ENCODE measurements around the gene NDUFV1. TPM values are rescaled to one million over a fixed set of nuclear protein-coding genes. Genes with fewer than 3 reads are reported as not detected.

The NDUFV1 gene
- total RNA-seq, 1 experiment from 2014 or later: 242 TPM

- ChIA-PET POLR2A (no interaction called here), CTCF (interaction anchor here (2.0 kb wide), 1 partner anchor 12 kb away, joined by 10 read pairs; no protein-coding TSS in a partner anchor)
Measured at GRCh38 chr11:67647471-67647870, 40.7 kb downstream of the NDUFV1 start.

More at GRCh38 chr11:67647471-67647870, 40.7 kb downstream of the NDUFV1 start:
- peaks cover 2 to 17% of the 10 kb centered on the region in 2 experiments; a peak in 3 of 4 replicates for H3K4me1 ChIP-seq (ENCODE audit: control insufficient read depth in 1 of 2, insufficient read depth in 2 of 2, low read length in 2 of 2)
- intact Hi-C loops (cut with micrococcal nuclease): loop anchor here (10.0 kb wide), 1 partner anchor 157 kb away; no protein-coding TSS in a partner anchor
- no peak for DNase-seq (ENCODE audit: low read depth, low spot score)
- H3K9me2 ChIP-seq (ENCODE audit: insufficient read depth): no peaks in the 10 kb centered on the region
- H2AFZ ChIP-seq (ENCODE audit: low read depth, low read length, poor library complexity, severe bottlenecking): no peak overlapping the region
- no peak for ATAC-seq
- H3K4me2 ChIP-seq (ENCODE audit: low read length): no peak overlapping the region
- H3K9ac ChIP-seq (ENCODE audit: low read length): no peak overlapping the region
- TF ChIP-seq CBX3 (IDR thresholded peaks at IDR 0.05; ENCODE audit: low read depth) (no peak), MAX (IDR thresholded peaks at IDR 0.05) (no peak), REST (IDR thresholded peaks at IDR 0.05; ENCODE audit: low read depth) (no peak), ZBTB33 (IDR thresholded peaks at IDR 0.05; ENCODE audit: extremely low read depth, insufficient replicate concordance, low read length) (no peak), CEBPB (IDR thresholded peaks at IDR 0.05; ENCODE audit: low read depth) (no peak), SRF (IDR thresholded peaks at IDR 0.05; ENCODE audit: low read depth) (no peak), ZNF274 (IDR thresholded peaks at IDR 0.05; ENCODE audit: low read depth, low read length) (no peak), CTCF (IDR thresholded peaks at IDR 0.05 in 2 of 3, conservative IDR thresholded peaks at IDR 0.05 in 1 of 3; ENCODE audit: borderline replicate concordance in 1 of 3, insufficient read depth in 1 of 3, low read depth in 2 of 3, low read length in 2 of 3) (no peak), EZH2phosphoT487 (IDR thresholded peaks at IDR 0.05; ENCODE audit: borderline replicate concordance) (no peak), SIN3A (IDR thresholded peaks at IDR 0.05; ENCODE audit: low read depth) (no peak), JUND (IDR thresholded peaks at IDR 0.05) (no peak), YY1 (IDR thresholded peaks at IDR 0.05; ENCODE audit: extremely low read depth, insufficient replicate concordance, low read depth, low read length) (no peak), POLR2A (IDR thresholded peaks at IDR 0.05; ENCODE audit: borderline replicate concordance, extremely low read depth, insufficient read depth, insufficient read length) (no peak), FOSL1 (IDR thresholded peaks at IDR 0.05; ENCODE audit: low read depth) (no peak)
- BruUV-seq (replicated peaks): no TSS peak
- H3K27ac ChIP-seq (ENCODE audit: low read depth, low read length): no peak overlapping the region
- no peaks in the 10 kb centered on the region for H3K79me2 ChIP-seq (ENCODE audit: insufficient read depth, low read length)
- no peaks in the 10 kb centered on the region for H4K20me1 ChIP-seq (ENCODE audit: insufficient read depth)
- H3K9me3 ChIP-seq (ENCODE audit: control insufficient read depth in 1 of 2, insufficient read depth in 1 of 2, low read depth in 1 of 2, low read length in 2 of 2): no peaks in the 10 kb centered on the region; a peak in 2 of 4 replicates
- H3K27me3 ChIP-seq (ENCODE audit: insufficient read depth, low read length): no peaks in the 10 kb centered on the region
- no peaks in the 10 kb centered on the region for H3K36me3 ChIP-seq (ENCODE audit: control insufficient read depth in 1 of 2, insufficient read depth in 2 of 2, low read length in 2 of 2)
- RAD21 ChIA-PET (ENCODE audit: low non-redundant PET in 1 of 2, low total read pairs in 2 of 2, uncharacterized antibody in 2 of 2, unreplicated experiment in 2 of 2): no interaction called here
- no peak overlapping the region for H3K4me3 ChIP-seq (replicated peaks in 1 of 2; ENCODE audit: low read depth in 1 of 2, low read length in 2 of 2)

Data from HCT116 (cell line).